GM19467 (cell line): Measurements from ENCODE around the gene ZNF516.

Experiments used
- ATAC-seq: cut with Tn5 transposase; IDR thresholded peaks from one replicate; pipeline ENCODE4 v1.9.1; 2021; ENCODE audit warnings: mild to moderate bottlenecking, moderate library complexity; ENCODE audit not compliant: unreplicated experiment

Gene ZNF516

GRCh38 chr18:76471593-76471992, 23.4 kb downstream of the ZNF516 start:
- no peak for ATAC-seq

DNA sequence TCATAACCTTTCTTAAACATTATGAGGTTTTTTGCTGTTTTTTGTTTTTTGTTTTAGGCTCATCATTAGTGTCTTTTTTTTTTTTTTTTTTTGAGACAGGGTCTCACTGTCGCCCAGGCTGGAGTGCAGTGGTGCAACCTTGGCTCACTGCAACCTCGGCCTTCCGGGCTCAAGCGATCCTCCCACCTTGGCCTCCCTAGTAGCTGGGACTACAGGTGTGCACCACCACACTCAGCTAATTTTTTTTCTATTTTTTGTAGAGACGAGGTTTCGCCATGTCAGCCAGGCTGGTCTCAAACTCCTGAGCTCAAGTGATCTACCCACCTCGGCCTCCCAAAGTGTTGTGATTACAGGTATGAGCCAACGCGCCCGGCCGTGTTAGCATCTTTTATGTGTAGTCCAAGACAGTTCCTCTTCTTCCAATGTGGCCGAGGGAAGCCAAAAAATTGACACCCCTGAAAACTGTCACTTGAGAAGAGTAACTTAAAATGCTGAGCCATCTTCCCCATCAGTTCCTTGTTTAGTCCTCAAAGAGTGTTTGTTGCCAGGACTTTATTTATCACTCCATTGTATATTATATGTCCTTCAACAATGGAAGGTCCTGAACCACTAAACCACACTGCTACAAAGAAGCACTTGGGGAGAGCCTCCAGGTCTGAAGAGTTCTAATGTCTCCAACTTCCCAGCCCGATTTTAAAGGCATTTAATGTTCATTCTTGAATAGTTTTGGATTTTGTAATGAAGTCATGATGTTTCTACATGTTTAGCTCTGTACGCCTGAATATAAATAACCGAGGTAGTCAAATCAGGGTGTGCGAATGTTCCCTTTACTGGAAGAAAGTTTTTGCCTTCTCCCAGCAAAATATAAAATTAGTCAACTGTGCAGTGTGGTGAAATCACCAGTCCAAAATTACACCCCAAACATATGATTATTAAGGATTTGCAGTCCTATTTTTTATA, 26.4 kb downstream of the ZNF516 start:
- ATAC-seq: no peak

DNA sequence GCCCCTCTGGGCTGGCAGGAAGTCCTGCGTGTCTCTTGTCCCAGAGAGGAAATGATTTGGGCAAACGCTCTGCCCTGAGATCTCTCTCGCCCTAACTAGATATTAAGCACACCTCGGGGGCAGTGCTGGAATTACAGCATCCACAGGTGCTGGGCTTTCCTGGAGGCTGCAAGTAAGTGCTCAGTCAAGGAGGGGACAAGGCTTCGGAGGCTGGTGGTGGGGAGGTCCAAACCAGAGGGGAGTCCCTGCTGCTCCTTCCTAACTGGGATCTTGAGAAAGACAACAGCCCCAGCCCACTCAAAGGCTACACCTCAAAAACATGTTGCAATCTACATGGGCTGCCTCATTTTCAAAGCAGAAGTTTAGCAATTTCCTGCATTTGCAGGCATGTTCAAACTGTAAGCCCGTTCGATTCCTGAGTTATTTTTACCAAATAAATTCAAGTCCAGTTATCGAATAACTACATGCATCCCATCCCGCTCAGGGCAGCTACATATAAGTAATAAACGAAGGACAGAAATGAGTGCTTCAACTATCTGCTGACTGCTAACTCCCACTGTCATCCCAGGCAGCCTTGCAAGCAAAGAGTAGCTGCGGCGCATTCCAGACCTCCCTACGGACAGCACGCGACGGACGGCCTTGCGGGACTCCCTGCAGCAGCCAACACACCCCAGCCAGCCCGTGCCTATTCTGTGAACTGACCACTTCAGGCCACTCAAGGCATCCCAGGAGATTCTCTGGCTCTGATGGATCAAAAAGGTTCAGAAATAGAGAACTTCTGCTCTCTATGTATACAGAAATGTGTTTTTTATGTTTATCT, 27.5 kb downstream of the ZNF516 start:
- no peak for ATAC-seq

- ATAC-seq: no peak
Measured at GRCh38 chr18:76466410-76466991, 28.5 kb downstream of the ZNF516 start.

DNA sequence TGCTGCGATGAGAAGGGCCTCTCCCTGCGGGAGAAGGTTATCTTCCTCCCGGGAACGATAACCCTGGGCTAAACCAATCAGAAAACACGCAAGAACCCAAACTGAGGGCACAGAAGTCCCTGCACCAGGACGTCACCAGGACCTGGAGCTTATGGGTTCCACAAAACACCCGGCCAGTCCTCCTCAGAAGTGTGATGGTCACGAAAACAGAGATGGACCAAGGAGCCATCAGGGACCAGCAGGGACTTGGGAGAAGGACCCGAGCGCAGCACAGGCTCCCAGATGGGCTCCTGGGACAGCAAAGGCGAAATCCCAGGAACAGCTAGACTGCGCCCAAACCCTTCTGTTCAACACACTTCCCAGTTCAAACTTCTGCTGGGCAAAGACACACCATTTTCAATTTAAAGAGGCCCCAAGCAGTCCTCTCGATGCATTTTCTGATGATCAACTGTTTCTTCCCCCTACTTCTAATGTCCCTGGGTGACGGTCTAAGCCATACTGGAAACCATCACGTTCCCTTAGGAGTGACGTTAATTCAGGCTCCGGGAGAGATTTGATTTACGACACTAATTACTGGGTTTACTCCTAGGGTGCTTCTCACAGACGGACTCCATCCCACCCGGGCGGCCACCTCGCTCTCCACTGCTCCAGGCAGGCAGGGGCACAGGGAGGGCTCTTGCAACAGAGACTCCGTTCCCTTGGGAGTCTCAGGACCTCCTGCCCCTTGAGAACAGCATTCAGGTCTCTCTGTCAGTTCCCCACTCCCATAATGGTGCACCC, 29.2 kb downstream of the ZNF516 start:
- ATAC-seq: no peak

DNA sequence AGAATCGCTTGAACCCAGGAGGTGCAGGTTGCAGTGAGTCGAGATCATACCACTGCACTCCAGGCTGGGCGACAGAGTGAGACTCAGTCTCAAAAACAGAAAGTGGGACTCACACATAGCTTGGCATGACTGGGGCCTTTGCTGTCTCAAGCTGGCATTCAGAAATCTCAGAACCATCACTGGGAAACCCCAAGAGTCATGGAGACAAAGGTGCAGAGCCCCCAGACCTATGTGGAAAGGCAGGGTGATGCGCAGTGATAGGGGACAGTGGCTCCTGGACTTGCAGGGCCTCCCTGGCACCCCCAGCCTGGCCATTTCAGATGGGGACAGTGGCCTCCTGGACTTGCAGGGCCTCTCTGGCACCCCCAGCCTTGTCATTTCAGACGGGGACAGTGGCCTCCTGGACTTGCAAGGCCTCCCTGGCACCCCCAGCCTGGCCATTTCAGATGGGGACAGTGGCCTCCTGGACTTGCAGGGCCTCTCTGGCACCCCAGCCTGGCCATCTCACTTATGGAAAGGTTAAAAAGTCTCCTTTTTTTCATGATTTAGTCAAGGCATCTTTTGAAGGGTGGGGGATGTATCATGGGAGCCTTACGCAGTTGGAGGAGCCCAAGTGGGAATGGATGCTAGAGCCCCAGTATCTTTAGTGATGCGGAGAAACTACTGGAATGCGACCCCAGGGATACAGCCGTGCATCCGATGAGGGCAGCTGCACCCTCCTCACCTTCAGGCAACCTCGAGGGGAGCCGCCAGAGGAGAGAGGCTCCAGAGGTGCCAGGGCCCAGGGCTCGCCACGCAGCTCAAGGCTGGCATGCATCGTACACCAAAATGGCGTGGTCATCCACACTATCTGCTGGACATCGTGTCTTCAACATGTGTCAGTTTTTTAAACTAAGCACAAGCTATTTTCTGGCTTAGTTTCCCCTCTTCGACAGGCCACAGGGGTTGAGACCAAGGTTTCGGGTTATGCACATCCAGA, 30.5 kb downstream of the ZNF516 start:
- ATAC-seq: no peak

- ATAC-seq: no peak
Measured at GRCh38 chr18:76463872-76464271, 31.2 kb downstream of the ZNF516 start.

GRCh38 chr18:76463358-76463757, 31.7 kb downstream of the ZNF516 start:
- no peak for ATAC-seq

DNA sequence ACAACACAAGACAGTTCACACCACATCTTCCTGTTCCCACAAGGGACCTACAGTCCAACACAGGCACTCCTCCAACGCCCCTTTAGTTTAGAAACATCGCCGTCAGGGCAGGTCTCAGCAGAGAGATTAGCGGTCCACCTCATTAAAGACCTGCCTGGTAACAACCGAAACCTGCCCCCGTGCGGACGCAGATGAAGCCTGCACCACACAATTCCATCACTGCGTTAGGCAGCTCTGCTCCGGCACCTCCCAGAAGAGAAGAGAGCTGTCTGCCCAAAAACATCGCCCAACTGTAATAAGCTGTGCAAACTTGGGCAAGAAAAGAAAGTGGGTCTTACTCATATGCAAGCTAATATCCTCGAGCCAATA, 32.7 kb downstream of the ZNF516 start:
- ATAC-seq: no peak

DNA sequence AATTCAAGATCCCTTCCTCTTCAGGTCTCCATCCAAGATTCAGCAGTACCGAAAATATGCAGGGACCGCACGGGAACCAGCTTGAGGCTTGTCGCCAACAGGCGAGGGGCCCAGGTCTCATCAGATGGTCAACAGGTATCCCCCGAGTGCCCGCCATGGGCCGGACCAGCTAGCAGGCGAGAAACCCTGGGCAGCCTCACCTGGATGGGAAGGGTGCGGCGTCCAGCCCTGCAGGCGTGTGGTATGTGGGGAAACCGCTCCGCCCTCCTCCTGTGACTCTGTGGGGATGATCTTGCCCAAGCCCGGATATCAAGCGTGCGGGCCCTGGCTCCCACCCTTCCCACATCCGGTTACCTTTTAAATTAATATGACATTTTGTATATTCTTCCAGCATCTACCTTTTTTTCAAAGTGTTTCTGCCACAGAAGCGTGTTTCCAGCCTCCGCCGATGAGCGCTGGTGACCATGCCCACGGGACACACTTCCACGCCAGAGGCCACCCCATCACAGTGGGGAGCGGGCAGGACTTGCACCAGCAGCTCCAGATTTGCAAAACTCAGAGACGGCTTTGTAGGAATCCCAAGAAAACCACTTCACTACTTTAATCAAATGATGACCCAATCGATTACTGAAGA, 33.2 kb downstream of the ZNF516 start:
- no peak for ATAC-seq

DNA sequence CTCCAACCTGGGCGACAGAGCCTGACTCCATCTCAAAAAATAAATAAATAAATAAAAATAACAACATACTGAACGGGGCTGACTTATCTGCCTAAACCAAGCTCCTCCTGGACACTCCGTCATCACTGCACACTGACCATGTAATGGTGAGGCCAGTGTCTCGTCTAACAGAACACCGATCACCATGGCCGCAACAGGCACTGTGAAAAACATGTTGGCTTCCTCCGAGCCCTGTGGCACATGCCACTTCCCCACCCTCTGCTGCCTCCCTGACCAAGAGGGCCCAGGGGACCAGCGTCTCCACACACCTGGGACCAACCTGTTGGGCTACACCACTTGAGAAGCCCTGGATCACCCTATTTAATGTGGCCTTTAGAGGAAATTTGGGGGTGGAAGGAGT, 33.9 kb downstream of the ZNF516 start:
- ATAC-seq: no peak

- ATAC-seq: no peak
Measured at GRCh38 chr18:76460482-76460881, 34.6 kb downstream of the ZNF516 start.

DNA sequence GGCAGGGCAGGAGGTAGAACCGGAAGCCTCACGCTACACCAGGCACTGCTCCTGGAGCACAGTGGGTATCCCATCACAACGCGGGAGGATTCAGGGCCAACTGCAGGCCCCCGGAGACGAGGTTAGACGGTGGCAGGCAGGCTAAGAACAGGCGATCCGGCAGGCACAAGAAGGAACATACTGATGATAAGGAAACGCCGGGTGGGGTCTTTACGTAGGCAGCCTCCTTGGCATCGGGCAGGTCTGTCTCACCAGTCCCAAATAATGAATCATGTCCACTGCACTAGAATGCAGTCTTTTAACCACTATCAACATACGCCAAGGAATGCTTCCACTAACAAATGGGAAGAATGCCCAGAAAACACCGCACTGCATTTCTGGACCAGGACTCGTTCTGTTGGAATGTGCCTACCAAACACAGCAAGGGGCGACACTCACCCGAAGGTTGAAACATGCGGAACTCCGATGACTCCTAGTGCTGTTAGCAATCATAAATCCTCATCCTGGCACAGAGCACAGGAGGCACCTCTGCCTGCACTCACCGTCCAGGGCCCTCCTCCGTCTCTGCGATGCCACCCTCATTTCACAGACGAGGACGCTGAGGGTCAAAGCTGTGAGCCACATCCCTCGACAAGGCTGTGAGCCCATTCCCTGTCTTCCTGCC, 35.2 kb downstream of the ZNF516 start:
- ATAC-seq: no peak

DNA sequence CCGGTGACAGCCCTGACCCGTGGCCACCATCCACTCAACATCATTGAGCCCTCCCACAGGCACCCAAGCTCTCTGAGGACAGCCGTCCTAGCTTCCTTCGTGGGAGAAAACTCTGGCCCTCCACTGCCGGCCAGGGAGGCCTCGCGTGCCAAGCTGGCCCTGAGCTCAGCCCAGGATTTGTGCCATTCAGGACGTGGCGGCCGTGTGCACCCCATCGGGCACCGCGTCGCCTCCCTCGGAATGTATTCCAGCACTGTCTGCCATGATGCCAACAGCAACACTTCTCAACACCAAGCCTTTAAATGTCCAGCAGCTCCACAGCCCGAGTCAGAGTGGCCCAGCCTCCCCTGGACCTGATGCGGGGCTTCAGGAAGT, 35.7 kb downstream of the ZNF516 start:
- no peak for ATAC-seq

- no peak for ATAC-seq
Measured at GRCh38 chr18:76458522-76459311, 36.3 kb downstream of the ZNF516 start.

DNA sequence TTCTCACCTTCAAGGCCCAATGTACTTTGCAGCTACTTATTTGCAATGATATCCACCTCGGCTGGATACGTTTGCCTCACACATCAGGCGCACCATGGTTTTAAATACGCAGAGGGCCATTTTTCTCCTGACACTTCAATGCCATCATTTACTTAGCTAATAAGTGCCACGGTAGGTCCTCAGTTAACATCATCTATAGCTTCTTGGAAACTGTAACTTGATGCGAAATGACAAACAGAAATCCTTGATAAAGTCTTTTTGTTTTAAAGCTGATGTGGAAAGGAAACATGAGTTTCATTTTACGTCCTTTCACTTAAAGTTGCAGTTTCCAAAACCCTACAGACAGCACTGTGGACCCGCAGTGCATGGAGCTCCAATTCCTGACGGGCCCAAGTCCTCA, 37.1 kb downstream of the ZNF516 start:
- no peak for ATAC-seq

- no peak for ATAC-seq
Measured at GRCh38 chr18:76457475-76457874, 37.6 kb downstream of the ZNF516 start.

GRCh38 chr18:76456823-76457222, 38.2 kb downstream of the ZNF516 start:
- no peak for ATAC-seq
